HG03139 (cell line): Measurements from ENCODE around the gene NSL1.
"Not testable (repeated sequence)": the region's sequence is repeated elsewhere in the genome, so short reads cannot be mapped to it uniquely, and the experiment has no call there.

Experiments
- ATAC-seq: cut with Tn5 transposase; IDR thresholded peaks from one replicate; pipeline ENCODE4 v1.9.1; 2021; ENCODE audit not compliant: unreplicated experiment

The NSL1 gene

DNA sequence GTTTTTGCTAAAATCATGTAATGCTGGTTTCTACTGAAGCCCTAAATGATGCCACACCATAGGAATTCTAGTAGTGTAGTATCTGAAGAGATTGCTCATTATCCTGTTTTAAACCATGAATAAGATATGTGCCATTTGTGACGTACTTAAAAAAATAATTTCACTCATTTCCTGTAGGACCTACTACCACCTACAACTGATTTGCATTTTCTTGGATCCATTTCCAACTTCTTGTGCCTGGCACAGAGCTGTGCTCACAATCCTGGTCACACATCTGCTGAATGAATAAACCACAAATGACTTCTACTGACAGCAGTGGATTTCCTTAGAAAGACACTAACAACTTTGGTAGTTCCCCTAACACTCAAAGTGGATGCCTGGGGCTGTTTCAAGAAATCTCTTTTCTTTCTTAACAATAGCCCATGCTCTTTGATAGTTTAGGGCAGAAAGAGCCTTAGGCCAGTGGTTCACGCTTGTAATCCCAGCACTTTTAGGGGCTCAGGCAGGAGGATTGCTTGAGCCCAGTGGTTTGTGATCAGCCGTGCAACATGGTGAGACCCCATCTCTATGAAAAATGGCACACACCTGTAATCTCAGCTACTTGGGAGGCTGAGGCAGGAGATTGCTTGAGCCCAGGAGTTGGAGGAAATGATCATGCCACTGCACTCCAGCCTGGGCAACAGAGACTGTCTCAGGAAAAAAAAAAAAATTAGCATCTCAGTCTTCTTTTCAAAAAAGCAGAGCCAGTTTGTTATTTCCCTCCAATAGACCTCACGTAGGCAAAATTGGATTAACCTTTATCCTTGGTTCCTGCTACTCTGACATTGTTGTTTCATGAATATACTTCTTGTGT is 78.9 kb downstream of the NSL1 start:
- no peak for ATAC-seq

DNA sequence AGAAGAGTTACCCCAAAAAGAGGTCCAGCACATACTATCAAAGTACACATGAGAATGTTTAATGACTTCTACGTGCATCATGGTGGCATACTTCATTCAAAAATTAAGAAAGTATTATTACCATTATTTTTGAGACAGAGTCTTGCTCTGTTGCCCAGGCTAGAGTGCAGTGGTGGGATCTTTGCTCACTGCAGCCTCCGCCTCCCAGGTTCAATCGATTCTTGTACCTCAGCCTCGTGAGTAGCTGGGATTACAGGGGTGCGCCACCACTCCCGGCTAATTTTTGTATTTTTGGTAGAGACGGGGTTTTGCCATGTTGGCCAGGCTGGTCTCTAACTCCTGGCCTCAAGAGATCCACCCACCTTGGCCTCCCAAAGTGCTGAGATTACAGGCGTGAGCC is 79.6 kb downstream of the NSL1 start:
- ATAC-seq, result not testable (repeated sequence)

DNA sequence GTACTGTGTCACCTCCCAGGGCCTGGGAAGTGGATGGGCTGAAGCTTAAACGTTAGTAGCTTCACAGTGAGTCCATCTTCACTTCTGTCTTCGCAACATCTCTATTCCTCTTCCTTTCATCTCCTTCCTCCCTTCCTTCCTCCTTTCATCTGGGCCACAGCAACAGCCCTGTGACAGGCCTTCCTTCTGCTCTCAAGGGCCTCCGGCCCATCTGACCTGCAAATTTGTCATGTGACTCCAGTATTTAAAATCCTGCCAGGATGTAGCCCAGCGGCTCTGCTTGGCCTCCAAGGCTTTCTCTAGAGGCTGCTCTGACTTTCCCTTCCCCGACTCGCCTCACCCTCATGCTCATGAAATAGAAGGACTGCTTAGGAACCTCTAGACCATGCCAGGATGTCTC is 81.0 kb downstream of the NSL1 start:
- no peak for ATAC-seq

DNA sequence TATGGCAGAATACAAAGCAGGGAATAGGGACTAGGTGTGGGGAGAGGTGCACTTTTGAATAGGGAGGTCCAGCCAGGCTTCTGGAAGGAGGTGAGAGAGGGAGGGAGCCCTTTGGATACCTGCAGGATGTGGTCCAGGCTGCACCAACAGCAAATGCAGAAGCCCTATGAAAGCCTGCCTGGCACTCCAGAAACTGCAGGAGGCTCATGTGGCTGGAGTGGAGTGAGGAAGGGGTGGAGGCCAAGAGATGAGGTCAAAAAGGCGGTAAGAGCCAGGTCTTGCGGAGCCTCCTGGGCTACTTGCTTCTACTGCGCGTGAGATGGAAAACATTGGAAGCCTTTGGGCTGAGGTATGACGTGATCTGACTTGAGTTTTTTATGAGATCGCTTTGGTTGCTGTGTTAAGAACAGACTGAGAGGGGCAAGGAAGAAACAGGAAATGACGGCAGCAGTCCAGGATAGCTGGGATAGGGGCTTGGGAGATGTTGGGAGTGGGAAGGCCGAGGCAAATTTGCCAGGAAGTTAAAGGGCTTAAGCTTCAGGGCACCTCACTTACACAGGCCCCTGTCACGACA is 87.5 kb downstream of the NSL1 start:
- ATAC-seq, result no peak

DNA sequence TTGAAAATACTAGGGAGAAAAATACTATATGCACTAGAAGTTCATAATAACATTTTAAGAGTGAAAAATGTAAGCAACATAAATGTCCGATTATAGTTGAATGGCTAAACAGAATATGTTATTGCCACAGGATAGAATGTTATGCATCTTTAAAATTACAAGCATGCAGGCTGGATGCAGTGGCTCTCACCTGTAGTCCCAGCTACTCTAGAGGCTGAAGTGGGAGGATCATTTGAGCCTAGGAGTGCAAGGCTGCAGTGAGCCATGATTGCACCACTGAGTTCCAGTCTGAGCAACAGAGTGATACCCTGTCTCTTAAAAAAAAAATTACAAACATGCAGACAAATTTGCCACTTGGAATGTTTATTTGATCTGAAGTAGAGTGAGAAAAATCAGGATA is 88.9 kb downstream of the NSL1 start:
- no peak for ATAC-seq

DNA sequence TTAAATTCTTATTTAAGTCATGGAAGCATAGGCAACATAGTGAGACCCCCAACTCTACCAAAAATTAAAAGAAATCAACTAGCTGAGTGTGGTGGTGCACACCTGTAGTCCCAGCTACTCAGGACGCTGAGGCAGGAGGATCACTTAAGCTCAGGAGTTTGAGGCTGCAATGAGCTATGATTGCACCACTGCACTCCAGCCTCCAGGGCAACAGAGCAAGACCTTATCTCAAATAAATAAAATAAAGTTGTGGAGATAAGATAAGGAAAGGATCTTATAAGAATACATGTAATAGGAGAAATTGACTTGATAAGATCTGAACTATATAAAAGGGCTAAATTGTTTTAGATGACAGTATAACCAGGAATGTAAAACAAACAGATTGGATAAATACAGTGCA is 89.7 kb downstream of the NSL1 start:
- no peak for ATAC-seq

DNA sequence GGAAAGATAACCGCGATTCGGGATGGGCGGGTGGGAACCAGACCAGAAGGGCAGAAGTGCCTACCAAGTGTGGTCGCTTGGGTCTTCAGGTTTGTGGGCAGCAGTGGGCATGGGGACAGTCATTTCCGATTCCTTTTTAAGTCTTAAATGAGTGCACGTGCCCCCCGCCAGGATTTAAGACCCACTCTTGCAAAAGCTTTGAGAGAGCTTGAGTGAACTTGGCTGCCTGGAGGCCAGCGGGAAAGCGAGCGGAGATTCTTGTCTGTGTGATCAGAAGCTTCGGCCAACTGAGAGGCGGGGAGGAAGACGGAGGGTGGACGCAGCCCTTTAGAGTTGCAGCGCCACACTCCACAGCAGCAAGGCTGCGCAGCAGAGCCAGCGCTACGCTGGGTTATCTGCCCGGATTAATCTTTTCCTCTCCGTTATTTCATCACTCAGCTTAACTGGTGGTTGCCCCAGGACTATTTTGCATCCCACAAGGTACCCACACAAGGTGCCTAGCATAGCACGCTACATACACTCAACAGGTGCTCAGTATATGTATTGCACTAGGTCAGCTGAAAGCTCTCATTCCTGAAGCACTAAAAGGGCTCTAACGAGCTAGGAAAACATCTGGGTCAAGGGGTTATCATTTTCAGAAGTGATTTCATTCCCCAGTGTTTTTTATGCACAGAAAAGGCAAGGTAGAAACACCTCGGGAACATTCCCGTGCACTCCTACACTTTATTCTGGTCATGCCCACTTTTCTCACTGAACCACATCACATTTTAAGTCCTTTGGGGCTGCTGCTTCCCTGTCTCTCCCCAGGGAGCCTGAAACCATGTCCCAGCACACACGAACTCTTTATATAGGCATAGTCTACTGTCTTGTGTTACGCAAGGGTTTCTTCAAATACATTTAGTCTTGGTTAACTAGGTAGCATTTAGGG is 90.4 kb downstream of the NSL1 start:
- no peak for ATAC-seq

DNA sequence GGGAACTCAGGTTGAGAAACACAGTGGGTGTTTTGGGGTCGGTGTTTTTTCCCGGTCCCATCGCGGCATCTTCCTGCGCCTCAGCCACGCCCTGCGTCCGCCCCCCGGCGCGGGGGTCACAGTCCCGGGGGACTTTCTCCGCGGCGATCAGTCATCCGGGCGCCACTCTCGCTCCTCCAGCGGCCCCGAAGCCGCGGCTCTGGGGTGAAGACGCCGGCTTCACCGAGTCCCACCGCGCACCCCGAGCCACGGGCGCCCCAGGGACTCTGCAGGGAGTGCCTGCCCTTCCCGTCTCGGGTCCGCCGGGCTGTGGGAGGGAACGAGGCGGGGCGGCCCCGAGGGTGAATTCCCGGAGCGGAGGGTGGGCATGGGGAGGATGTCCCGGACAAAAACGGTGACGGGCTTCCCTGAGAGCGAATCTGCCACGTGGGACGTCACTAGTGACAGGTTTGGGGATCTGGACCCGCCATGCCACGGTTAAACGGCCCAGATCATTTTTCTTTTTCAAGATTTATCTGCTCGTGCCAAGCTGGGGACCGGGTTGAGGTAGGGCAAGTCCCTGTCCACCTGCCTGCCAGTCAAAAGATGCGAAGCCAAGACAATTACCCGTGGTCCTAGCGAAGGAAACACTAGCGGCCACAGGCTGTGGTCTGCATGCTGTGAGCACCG is 91.2 kb downstream of the NSL1 start:
- ATAC-seq, result no peak

DNA sequence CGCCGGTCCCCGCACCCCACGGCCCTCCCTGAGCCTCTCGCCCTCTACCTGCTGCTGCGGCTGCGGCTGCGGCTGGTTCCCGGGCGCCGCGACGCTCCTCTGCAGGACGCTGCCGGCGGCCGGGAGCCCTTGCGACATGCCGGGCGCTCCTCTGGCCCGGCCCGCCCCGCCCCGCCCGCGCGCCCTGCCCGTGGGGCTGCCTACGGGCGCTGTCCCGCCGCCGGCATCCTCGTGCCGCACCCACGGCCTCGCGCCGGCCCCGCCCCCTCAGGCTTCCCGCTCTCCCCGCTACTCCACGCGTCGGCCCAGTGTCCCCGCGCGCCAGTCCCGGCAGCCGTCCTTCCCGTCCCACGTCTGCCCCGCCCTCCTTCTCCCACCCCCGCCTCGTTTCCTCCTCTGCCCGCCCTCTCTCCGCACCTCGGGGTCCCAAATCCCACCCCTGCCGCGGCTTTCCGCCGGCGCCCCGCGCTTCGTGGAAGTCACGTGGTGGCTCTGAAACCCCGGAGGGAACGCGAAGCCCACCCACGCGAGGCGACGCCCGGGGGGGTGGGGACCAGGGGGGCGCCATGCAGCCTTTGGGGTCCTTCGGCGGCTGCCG is 91.9 kb downstream of the NSL1 start, which contains the start of gene BATF3:
Gene BATF3, minus strand, starts transcription at position 216 of the 598 bp plus-strand sequence. Its CDS starts 78 bp downstream, at position 138.
- peak; percentile 28 for ATAC-seq

DNA sequence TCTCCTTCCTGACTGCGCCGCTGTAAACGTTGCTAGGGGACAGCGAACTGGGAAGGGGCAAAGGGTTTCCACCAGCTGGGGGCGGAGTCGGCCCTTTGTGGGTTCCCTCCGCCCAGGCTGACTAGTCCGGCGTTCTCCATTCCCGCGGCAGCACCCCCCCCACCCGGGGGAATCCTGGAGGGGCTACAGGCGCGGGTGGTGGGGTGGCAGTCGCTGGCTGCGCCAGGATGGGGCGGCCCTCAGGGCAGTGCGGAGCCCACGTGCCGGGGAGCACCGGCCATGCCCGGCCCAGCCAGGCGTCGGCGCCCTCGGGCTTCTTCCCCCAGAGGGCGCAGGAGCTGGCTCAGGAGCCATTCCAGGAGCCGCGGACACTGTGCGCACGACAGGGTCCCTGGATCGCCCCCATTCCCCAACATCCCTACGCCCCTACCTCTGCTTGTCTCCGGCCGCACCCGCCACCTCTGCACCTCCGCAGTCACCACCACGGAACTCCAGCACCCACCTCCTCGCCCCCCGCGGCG is 92.4 kb downstream of the NSL1 start:
- peak; percentile 47 for ATAC-seq

DNA sequence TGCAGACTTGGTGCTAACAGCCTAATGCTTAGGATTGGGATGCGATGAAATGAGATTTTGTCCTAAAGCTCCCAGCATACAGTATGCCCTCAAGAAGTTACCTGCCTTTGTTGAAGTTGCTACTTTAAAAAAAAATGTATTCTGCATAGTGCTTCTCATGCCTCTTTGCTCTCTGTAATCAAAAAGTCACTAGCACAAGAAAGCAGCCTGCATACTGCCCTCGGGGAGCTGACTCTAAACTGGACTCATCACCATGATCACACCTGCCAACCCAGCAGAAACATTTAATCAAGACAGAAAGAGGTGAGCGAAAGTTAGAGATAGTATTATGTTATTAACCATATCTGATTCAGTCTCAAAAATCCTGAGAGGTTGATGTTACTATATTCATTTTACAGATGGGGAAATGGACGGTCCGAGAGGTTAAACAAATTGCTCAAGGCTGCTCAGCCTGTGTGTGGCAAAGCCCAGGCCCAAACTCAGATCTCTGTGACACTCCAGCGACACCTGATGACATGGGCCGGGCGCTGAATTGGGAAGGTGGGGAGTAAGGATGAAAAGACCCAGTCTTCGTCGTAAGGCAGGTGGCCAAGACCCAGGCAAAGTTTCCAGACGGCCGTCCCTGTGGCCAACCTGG is 93.0 kb downstream of the NSL1 start:
- no peak for ATAC-seq

DNA sequence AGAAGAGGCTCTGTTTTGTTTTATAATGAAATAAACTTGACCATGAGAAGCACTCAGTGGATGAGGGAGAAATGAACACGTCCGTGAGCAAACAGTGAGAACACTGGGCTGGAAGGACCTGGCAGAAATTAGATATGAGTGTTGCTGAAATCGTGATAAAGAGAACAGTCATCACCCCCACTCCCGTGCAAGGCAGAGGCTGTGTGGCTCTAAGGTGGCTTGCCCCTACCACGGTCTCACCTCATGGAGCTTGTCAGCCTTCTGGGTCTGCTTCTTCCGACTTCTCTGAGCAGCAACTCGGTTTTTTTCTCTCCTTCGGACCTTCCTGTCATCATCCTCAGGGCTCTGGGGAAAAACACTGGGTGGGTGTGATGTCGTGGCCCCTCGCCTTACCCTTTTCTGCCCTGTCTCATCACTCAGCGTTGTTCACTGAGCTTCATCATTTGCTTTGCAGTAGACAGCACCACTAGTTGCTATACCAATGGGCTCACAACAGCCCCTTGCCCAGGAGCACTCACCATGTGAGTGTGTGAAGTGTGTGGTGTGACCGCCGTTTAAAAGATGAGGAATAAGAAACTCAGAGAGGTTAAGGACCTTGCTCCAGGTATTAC is 94.8 kb downstream of the NSL1 start:
- no peak for ATAC-seq

DNA sequence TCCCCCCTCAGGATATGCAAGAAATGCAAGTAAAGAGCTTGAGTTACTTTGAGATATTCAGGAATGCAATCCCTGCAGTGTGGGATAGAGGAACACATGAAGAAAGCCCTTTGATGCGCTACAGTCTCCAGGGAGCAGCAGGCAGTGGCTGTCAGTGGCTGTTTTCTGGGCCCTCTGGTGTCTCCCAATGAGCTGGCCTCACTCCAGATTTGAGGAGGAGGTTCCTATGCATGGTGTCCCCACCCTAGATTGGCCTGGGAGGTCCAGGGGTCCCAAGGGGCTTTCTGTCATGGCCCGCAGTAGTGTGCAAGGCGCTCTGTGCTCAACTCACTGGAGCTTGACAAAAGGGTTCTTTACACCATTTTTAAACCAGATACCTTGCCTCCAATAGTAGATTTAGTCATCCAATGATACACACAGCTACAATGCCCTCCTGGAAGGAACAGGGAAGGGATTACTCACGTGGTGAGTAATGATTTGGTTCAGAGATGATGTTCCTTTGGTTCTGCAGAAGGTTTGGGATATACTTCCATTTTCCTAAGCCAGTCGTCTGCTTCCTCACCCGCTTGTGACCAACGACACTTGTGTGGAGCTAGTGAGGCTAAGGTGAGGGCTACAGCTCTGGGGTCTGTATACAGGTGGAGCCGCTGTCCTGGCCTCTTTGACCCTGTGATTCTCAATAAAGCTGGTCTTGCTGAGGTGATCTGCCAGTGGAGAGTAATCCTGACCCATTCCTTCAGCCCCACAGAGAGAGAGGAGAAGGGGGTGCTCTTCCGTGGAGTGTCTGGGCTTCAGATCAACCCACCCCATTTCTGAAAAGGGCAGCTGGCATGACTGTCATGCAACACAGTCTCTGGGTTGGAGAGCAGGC is 98.6 kb downstream of the NSL1 start:
- ATAC-seq, result no peak

DNA sequence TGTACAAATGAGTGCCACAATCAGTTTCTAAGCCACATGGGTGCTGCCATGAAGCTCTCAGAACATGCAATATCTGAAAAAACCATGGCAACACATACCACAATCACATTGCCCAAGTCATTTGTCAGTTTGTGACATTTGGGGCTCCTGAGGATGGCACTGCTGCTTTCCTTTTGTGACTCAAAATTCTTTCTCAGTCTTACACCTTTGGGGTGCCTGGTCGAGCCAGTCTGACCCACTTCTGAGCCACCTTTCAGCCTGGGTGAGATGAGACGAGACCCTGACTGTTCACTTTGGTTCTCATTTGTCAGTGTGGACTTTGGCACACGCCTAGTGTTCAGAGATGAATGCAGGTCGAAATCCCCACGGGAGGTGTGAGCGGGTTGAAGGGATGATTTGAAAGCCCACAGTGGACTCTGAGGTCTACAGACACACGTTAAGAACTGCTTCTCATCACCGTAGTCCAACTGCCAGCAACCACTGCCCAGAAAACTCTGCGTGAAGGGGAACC is 100.0 kb downstream of the NSL1 start:
- ATAC-seq, result no peak

DNA sequence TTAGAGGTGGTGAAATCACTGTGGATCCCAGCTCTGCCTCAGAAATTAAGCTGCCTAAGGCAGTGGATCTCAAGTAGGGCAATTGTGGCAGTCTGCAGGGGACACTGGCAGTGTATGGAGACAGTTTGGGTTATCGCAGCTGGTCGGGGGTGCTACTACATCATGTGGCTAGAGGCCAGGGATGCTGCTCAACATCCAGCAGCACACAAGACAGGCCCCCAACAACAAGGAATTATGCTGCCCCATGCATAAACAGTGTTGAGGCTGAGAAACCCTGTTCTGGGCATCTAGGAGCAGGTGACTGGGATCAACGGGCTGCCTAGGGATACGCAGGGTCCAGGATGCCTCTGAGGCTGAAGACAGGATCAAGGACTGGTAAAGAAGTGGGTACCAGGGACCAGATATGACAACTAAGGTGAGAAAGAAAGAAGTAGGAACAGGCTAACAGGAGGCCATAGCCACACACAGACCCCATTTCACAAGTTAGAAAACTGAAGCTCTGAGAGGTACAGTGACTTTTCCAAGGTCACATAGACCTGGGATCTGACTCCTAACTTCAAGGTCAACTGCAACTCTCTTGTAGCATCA is 100.7 kb downstream of the NSL1 start:
- no peak for ATAC-seq

DNA sequence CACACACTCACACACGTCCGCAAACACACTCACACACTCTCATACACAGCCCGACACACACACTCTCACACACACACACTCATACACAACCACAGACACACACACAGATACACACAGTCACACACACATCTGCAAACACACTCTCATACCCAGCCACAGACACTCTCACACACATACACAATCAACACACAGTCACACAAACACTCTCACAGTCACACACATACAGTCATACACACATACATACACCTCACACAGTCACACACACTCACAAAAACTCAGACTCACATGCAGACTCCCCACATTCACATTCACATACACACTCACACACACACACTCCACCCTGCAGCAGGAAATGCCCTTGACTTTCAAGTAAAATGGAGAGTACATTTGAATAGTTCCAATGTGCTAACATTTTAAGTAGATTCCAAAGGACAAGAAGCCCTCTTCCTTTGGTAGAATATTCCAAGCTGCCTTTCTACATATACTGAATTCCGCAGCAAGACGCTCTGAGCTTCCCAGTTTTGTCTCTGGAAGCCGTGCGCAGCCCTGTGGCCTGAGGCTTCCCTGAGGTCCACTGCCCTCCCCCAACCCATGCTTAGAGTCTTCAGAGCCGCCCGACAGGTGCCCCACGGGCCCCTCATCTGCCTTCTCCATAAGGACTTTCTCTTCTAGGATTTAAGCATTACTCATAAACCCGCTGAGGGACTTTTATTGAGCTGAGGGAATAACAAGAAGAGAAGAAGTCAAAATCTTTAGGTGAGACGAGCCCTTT is 101.6 kb downstream of the NSL1 start:
- ATAC-seq, result no peak

DNA sequence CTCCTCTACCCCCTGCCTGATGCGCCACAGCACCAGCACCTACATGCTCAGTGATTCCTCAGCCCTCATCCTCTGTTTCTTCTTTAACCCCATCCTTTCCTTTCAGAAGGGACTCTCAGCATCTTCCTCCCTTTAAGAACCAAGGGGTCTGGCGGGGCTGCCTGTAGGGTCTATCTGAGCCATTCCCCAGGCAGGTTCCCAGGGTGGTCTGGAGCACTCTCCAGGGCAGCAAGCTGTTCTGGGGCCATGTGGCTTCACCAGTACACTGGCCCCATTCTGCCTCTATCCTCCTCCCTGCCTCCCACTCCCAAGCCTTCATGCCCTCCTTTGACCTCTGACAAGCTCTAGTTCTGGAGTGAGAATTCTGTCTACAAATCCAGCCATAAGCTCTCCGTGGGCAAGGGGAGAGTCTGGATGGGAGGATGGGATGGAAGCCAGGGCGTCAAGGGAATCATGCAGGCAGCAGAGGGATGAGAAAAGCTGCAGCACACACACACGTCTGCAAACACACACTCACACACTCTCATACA is 102.3 kb downstream of the NSL1 start:
- no peak for ATAC-seq
